Measurements from ENCODE around the gene MTRF1L.

- TF ChIP-seq CTCF (optimal IDR thresholded peaks at IDR 0.05 in 1 of 3, IDR thresholded peaks at IDR 0.05 in 1 of 3, conservative IDR thresholded peaks at IDR 0.05 in 1 of 3; ENCODE audit: extremely low read depth in 1 of 3, insufficient read depth in 2 of 3, low read length in 3 of 3) (no peak), EZH2 (IDR thresholded peaks at IDR 0.05; ENCODE audit: low read length) (no peak)
These were observed 31.6 kb upstream of the MTRF1L start for GRCh38 chr6:153034139-153034538.

Data from keratinocyte (primary cell).